Hepatocyte (in vitro differentiated cells): ENCODE data around the gene MTHFS. TPM values are rescaled to one million over a fixed set of nuclear protein-coding genes. Genes with fewer than 3 reads are reported as not detected.

ENCODE experiments used
- DNase-seq: peaks from one replicate; pipeline ENCODE4 v3.0.0-alpha.2; 2016; ENCODE audit warnings: low spot score
- H2AFZ ChIP-seq: fragments of 200-600 bp; sonication (generic); 2 replicates; pipeline ENCODE4 v1.6.0; 2016; ENCODE audit warnings: antibody characterized with exemption, mild to moderate bottlenecking
- H3K27ac ChIP-seq: fragments of 200-600 bp; sonication (generic); 2 replicates; pipeline ENCODE4 v1.5.1; 2016; ENCODE audit warnings: mild to moderate bottlenecking
- H3K27me3 ChIP-seq: fragments of 200-600 bp; sonication (generic); 2 replicates; pipeline ENCODE4 v1.6.1; 2016
- H3K36me3 ChIP-seq: fragments of 200-600 bp; sonication (generic); replicated peaks from 2 replicates; pipeline ENCODE4 v1.5.1; 2016; ENCODE audit warnings: low read depth; ENCODE audit not compliant: insufficient read depth
- H3K4me1 ChIP-seq: fragments of 200-600 bp; sonication (generic); 2 replicates; pipeline ENCODE4 v1.5.1; 2016; ENCODE audit warnings: mild to moderate bottlenecking, moderate library complexity; ENCODE audit not compliant: insufficient read depth
- H3K4me2 ChIP-seq: fragments of 200-600 bp; sonication (generic); 2 replicates; pipeline ENCODE4 v1.6.0; 2016
- H3K4me3 ChIP-seq: fragments of 200-600 bp; sonication (generic); 2 replicates; pipeline ENCODE4 v1.5.1; 2016; ENCODE audit warnings: mild to moderate bottlenecking
- H3K79me2 ChIP-seq: fragments of 200-600 bp; sonication (generic); 2 replicates; pipeline ENCODE4 v1.6.0; 2017; ENCODE audit warnings: mild to moderate bottlenecking
- H3K9me2 ChIP-seq: fragments of 200-600 bp; sonication (generic); replicated peaks from 2 replicates; pipeline ENCODE4 v1.6.0; 2017; ENCODE audit warnings: mild to moderate bottlenecking; ENCODE audit not compliant: insufficient read depth
- H3K9me3 ChIP-seq: fragments of 200-600 bp; sonication (generic); 2 replicates; pipeline ENCODE4 v1.5.1; 2016; ENCODE audit warnings: low read depth, mild to moderate bottlenecking
- H4K20me1 ChIP-seq: fragments of 200-600 bp; sonication (generic); 2 replicates; pipeline ENCODE4 v1.6.0; 2016; ENCODE audit warnings: mild to moderate bottlenecking; ENCODE audit not compliant: insufficient read depth, poor library complexity, severe bottlenecking
- CTCF ChIP-seq: fragments of 200-600 bp; sonication (generic); IDR thresholded peaks from 2 replicates; pipeline ENCODE4 v1.5.1; 2016; ENCODE audit warnings: antibody characterized with exemption, mild to moderate bottlenecking; ENCODE audit not compliant: poor library complexity
- EZH2 ChIP-seq: fragments of 200-600 bp; sonication (generic); IDR thresholded peaks from 2 replicates; pipeline ENCODE4 v1.6.1; 2016; ENCODE audit warnings: antibody characterized with exemption, mild to moderate bottlenecking, borderline replicate concordance
- EZH2phosphoT487 ChIP-seq: fragments of 200-600 bp; sonication (generic); IDR thresholded peaks from one replicate; pipeline ENCODE4 v1.6.1; 2018; ENCODE audit warnings: antibody characterized with exemption, mild to moderate bottlenecking, low read depth, moderate library complexity; ENCODE audit not compliant: unreplicated experiment, severe bottlenecking
- WGBS: methylation state at CpG from one replicate; pipeline ENCODE4 v1.1.6; 2016; ENCODE audit warnings: low lambda C conversion rate; ENCODE audit errors: missing lambda C conversion rate; 5-methylcytosine and 5-hydroxymethylcytosine counted together
- polyA plus RNA-seq: library from polyadenylated mRNA; unstranded; fragments of >200 nt; fragmentation: Nextera tagmentation; extraction: Ambion mirVana; gene quantifications from 2 replicates; pipeline ENCODE4 v1.2.1, GENCODE V29; 2016
- total RNA-seq: library from RNA; depleted of rRNA; stranded (reverse); fragments of >200 nt; gene quantifications from 2 replicates; pipeline ENCODE4 v1.2.3, GENCODE V29; 2014

MTHFS gene
- total and polyA plus RNA-seq, 2 experiments from 2014 or later: 84.0 to 89.4 TPM

- peak overlapping the region; percentile 25 for H3K27ac ChIP-seq
- no peak overlapping the region for H3K4me2 ChIP-seq
- no peak overlapping the region for H2AFZ ChIP-seq
These were observed 43.1 kb downstream of the MTHFS start for GRCh38 chr15:79853492-79854328.

GRCh38 chr15:79849789-79850188, 47.0 kb downstream of the MTHFS start:
- no peaks in the 10 kb centered on the region for H3K27me3 ChIP-seq
- peaks cover 3% of the 10 kb centered on the region for H3K4me1 ChIP-seq
- no peaks in the 10 kb centered on the region for H3K9me2 ChIP-seq
- H2AFZ ChIP-seq: no peak overlapping the region
- DNase-seq: peak; percentile 60
- H3K79me2 ChIP-seq: peaks cover 44% of the 10 kb centered on the region
- WGBS: 79% methylated on average over 3 of the region's 3 CpGs
- no peaks in the 10 kb centered on the region for H4K20me1 ChIP-seq
- TF ChIP-seq EZH2phosphoT487 (no peak), CTCF (peak; percentile 68), EZH2 (no peak)
- no peak overlapping the region for H3K4me2 ChIP-seq
- H3K36me3 ChIP-seq: no peaks in the 10 kb centered on the region
- H3K27ac ChIP-seq: no peak overlapping the region
- no peak overlapping the region for H3K4me3 ChIP-seq
- H3K9me3 ChIP-seq: no peaks in the 10 kb centered on the region

More at GRCh38 chr15:79853492-79854328, 43.1 kb downstream of the MTHFS start:
- Histone ChIP-seq H3K9me3 (no peaks in the 10 kb centered on the region), H3K27me3 (no peaks in the 10 kb centered on the region), H3K4me3 (no peak overlapping the region), H3K4me1 (peaks cover 3% of the 10 kb centered on the region), H3K9me2 (no peaks in the 10 kb centered on the region), H3K36me3 (no peaks in the 10 kb centered on the region), H4K20me1 (no peaks in the 10 kb centered on the region), H3K79me2 (peaks cover 34% of the 10 kb centered on the region)
- 33% methylated on average over 8 of the region's 8 CpGs for WGBS
- peak; percentile 88 for DNase-seq
- TF ChIP-seq CTCF (peak; percentile 96), EZH2phosphoT487 (no peak)

GRCh38 chr15:79846539-79846938, 50.3 kb downstream of the MTHFS start:
- Histone ChIP-seq H3K36me3 (no peaks in the 10 kb centered on the region), H3K79me2 (peaks cover 35% of the 10 kb centered on the region), H2AFZ (no peak overlapping the region), H3K4me2 (no peak overlapping the region), H4K20me1 (no peaks in the 10 kb centered on the region), H3K9me2 (no peaks in the 10 kb centered on the region), H3K4me1 (no peaks in the 10 kb centered on the region), H3K27me3 (no peaks in the 10 kb centered on the region), H3K4me3 (no peak overlapping the region), H3K27ac (no peak overlapping the region), H3K9me3 (no peaks in the 10 kb centered on the region)
- no peak for DNase-seq
- TF ChIP-seq EZH2phosphoT487: no peak
- no peak for TF ChIP-seq EZH2
- no peak for TF ChIP-seq CTCF
- WGBS: 96% methylated on average over 2 of the region's 2 CpGs
